Left colon (tissue), 2 donors: ENCODE results near the gene MAP2K4. TPM values are rescaled to one million over a fixed set of nuclear protein-coding genes. Genes with fewer than 3 reads are reported as not detected.
"Not testable (repeated sequence)": the region's sequence is repeated elsewhere in the genome, so short reads cannot be mapped to it uniquely, and the experiment has no call there.

Source experiments
- ATAC-seq: fragments of 200-7000 bp; cut with Tn5 transposase; one replicate; pipeline ENCODE4 v1.9.1; 2020; ENCODE audit warnings: mild to moderate bottlenecking, moderate library complexity
- DNase-seq, 2 donors: peaks; one replicate each; pipeline ENCODE4 v3.0.0-alpha.2; 2020
- intact Hi-C, 2 donors: fragments of 100-400 bp; cut with DNase I in 1 of 2; cut with micrococcal nuclease in 1 of 2; formaldehyde crosslinking; loops; one replicate each; pipeline versions ENCODE4 v1.11.2 to v1.14.0; 2022; cut with DNase I, micrococcal nuclease
- long read RNA-seq: library from polyadenylated mRNA; unstranded; transcript quantifications from one replicate; pipeline ENCODE4 v2.0.0, GENCODE V29; 2021
- total RNA-seq, 2 donors: library from RNA; stranded (reverse); fragmentation: NEBNext Ultra II Directional; extraction: Animal tissue kit (Norgen Biotek cat#: 25700); gene quantifications; one replicate each; pipeline ENCODE4 v1.2.1, GENCODE V29; 2021
- donor health status: DM: no; HTN: no; CAD: no.
- donor health status: DM: yes; HTN: yes; CAD: no.

The MAP2K4 gene
- 10 to 100 TPM; 35.1 to 41.6 TPM for total RNA-seq
- long read RNA-seq, transcript MAP2K4-201 (11 exons, 3,826 nt) = major isoform, 13 of 23 reads
- long read RNA-seq, partial matches to known transcripts = 1 of 23 reads
- long read RNA-seq, other reads (novel, unspliced or antisense) = 8 of 23 reads

- intact Hi-C loops = no loop called here
- ATAC-seq (peak; percentile 99), DNase-seq (peak; percentile 88 to 94)
Measured at GRCh38 chr17:12020642-12021622, at the start of gene MAP2K4. MAP2K4 (plus strand) TSS chr17:12020877; CDS start chr17:12020887, 10 bp downstream.

- ATAC-seq, DNase-seq, intact Hi-C loops: not testable (repeated sequence)
Measured at GRCh38 chr17:11972741-11973140, 47.9 kb upstream of the MAP2K4 start.

- DNase-seq = no peak
- intact Hi-C loops = loop anchor here in 1 of 2 donors (10.0 kb wide), 1 partner anchor 1105 kb away; no protein-coding TSS in a partner anchor
- ATAC-seq = no peak
Measured at GRCh38 chr17:11979795-11980194, 40.9 kb upstream of the MAP2K4 start.

- intact Hi-C loops = loop anchor here in 1 of 2 donors (10.0 kb wide), 1 partner anchor 1106 kb away; no protein-coding TSS in a partner anchor
- DNase-seq (no peak), ATAC-seq (no peak)
Measured at GRCh38 chr17:11980813-11981212, 39.9 kb upstream of the MAP2K4 start.

- intact Hi-C loops = loop anchor here in 1 of 2 donors (10.0 kb wide), 1 partner anchor 1107 kb away; no protein-coding TSS in a partner anchor
- DNase-seq = no peak
- no peak for ATAC-seq
Measured at GRCh38 chr17:11981862-11982261, 38.8 kb upstream of the MAP2K4 start.

GRCh38 chr17:11986179-11986941 lies 34.3 kb upstream of the MAP2K4 start:
- no peak for DNase-seq
- ATAC-seq = no peak
- intact Hi-C loops = loop anchor here in 1 of 2 donors (10.0 kb wide), 1 partner anchor 1112 kb away; no protein-coding TSS in a partner anchor

- intact Hi-C loops = loop anchor here in 1 of 2 donors (10.0 kb wide), 1 partner anchor 1112 kb away; no protein-coding TSS in a partner anchor
- no peak for ATAC-seq
Measured at GRCh38 chr17:11986942-11987329, 33.7 kb upstream of the MAP2K4 start.

GRCh38 chr17:11990363-11990983 lies 30.2 kb upstream of the MAP2K4 start:
- intact Hi-C loops = no loop called here

More at GRCh38 chr17:11986942-11987329, 33.7 kb upstream of the MAP2K4 start:
- DNase-seq = no peak

GRCh38 chr17:11991461-11991860 lies 29.2 kb upstream of the MAP2K4 start:
- intact Hi-C loops = no loop called here
- no peak for DNase-seq
- ATAC-seq = no peak

More at GRCh38 chr17:11990363-11990983, 30.2 kb upstream of the MAP2K4 start:
- DNase-seq (peak in 1 of 2 donors; percentile 40), ATAC-seq (peak; percentile 80)

GRCh38 chr17:11996722-11997146 lies 23.9 kb upstream of the MAP2K4 start:
- intact Hi-C loops = no loop called here
- peak; percentile 43 for ATAC-seq
- DNase-seq = peak in 1 of 2 donors; percentile 48

- DNase-seq = peak; percentile 97 to 99
- intact Hi-C loops = no loop called here
- peak; percentile 94 for ATAC-seq
Measured at GRCh38 chr17:11997147-11997971, 23.3 kb upstream of the MAP2K4 start, which contains the start of gene ZNF18. ZNF18 (minus strand) TSS chr17:11997475; CDS start chr17:11992829, 4,646 bp downstream.

- no peak for DNase-seq
- intact Hi-C loops = no loop called here
- ATAC-seq = no peak
Measured at GRCh38 chr17:11997972-11998233, 22.8 kb upstream of the MAP2K4 start.

GRCh38 chr17:11999696-12000095 lies 21.0 kb upstream of the MAP2K4 start:
- ATAC-seq = no peak
- intact Hi-C loops = no loop called here
- no peak for DNase-seq

- DNase-seq = no peak
- ATAC-seq = no peak
- intact Hi-C loops = no loop called here
Measured at GRCh38 chr17:12007466-12007865, 13.2 kb upstream of the MAP2K4 start.

GRCh38 chr17:12021623-12022140 lies 1.0 kb downstream of the MAP2K4 start:
- DNase-seq (no peak), ATAC-seq (no peak)
- intact Hi-C loops = no loop called here

GRCh38 chr17:12022310-12022709 lies 1.6 kb downstream of the MAP2K4 start:
- ATAC-seq (no peak), DNase-seq (no peak)
- intact Hi-C loops = no loop called here

GRCh38 chr17:12024327-12024726 lies 3.6 kb downstream of the MAP2K4 start:
- ATAC-seq (no peak), DNase-seq (no peak)
- intact Hi-C loops = no loop called here
